Activated naive CD4-positive, alpha-beta T cell (primary cell): ENCODE results near the gene ARHGEF4.
"Not testable (repeated sequence)": the region's sequence is repeated elsewhere in the genome, so short reads cannot be mapped to it uniquely, and the experiment has no call there.

Experiments
- DNase-seq, 4 experiments: peaks; one replicate each; lab custom pipeline; 2025; lab: John Stamatoyannopoulos, UW

ARHGEF4 gene

DNA sequence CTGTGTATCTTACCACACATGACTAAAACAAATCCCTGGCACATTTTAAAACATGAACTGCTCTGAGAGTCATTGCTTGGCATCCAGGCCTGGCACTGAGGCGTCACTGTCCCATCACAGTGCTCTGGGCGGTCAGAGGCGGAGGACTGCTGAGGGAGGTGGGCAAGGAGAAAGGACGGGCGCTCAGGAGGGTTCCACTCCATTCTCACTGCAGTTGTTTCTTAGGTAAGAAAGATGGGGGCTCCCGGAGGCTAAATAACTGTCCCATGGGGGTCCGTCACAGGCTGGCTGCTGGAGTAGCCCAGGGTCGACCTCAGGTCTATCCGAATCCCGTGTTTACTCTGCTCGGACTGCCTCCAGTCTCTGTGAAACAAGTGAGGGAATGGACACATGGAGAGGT lies 139.0 kb downstream of the ARHGEF4 start:
- no peak for DNase-seq

DNA sequence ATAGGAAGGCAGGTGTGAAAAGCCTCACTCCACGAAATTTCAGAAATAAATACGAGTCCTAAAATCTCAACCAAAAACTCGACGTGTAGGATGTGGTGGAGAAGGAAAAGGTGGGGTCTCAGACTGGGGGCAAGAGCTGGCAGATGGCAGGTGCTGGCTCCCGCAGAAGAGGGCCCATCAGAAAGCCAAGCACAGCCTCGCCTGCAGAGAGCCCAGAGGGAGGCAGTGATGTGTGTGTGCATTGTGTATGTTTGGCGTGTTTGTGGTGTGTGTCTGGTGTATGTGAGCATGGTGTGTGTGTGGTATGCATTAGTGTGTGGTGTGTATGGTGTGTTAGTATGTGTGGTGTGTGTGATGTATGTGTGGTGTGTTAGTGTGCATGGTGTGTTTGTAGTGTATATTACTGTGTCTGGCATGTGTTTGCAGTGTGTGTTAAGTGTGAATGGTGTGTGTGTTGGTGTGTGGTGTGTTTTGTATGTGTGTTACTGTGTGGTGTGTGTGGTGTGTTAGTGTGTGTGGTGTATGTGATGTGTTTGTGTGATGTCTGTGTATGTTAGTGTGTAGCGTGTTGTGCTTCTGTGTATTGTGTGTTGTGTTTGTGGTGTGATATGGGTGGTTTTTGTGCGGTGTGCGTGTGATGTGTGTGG lies 140.0 kb downstream of the ARHGEF4 start:
- DNase-seq, result no peak

DNA sequence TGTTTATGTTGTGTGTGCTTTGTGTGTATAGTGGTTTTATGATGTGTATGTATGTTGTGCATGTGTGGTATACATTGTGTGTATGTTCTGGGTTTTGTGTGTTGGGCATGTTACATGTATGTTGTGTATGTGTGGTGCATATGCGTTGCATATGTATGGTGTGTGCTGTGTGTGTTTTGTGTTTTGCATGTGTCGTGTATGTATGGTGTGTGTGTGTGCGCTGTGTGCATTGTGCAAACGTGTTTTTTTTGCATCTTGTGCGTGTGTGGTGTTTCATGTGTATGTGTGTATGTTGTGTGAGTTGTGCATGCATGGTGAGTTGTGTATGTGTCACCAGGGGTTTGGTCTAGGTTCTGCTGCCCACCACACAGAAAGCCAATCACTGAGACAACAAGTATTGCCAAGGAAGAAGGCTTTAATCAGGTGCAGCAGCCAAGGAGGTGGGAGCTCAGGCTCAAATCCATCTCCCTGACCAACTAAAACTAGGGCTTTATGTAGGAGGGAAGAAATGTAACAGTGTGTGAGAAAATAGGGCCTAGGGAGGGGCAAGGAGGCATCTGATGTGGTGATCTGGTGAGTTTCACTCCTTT lies 140.8 kb downstream of the ARHGEF4 start:
- no peak for DNase-seq

DNA sequence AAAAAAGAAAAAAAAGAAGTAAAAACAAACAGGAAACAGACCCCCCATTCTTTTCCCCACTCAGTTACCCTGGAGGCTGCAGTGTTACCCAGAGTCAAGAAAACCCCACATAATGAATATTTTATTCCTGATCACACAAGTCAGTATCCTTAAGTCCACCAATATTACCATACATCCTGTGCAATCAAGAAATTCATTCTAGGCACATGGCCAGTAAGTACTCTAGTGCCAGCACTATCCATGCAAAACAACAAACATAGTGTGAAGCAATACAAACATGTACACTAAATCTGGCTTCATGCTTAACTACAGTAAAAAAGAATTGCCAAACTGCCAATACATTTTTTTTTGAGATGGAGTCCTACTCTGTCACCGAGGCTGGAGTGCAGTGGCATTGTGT lies 145.0 kb downstream of the ARHGEF4 start:
- no peak for DNase-seq

DNA sequence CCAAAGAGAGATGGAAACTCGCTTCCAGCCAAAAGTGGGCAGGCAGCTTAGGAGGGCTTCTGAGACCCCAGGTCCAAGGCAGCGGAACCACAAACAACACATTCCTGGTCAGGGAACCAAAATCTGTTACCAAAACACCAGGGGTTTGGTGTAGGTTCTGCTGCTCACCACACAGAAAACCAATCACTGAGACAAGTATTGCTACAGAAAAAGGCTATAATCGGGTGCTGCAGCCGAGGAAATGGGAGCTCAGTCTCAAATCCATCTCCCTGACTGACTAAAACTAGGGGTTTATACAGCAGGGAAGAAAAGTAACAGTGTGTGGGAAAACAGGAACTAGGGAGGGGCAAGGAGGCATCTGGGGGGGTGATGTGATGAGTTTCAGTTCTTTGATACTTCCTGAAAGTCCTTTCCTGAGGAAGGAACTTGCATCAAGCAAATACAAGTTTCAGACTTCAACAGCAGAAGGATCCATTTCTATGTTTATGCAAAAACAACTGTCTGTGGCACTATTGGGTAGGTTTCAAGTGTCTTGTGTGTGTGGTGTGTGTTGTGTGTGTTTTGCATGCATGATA lies 148.6 kb downstream of the ARHGEF4 start:
- no peak for DNase-seq

DNA sequence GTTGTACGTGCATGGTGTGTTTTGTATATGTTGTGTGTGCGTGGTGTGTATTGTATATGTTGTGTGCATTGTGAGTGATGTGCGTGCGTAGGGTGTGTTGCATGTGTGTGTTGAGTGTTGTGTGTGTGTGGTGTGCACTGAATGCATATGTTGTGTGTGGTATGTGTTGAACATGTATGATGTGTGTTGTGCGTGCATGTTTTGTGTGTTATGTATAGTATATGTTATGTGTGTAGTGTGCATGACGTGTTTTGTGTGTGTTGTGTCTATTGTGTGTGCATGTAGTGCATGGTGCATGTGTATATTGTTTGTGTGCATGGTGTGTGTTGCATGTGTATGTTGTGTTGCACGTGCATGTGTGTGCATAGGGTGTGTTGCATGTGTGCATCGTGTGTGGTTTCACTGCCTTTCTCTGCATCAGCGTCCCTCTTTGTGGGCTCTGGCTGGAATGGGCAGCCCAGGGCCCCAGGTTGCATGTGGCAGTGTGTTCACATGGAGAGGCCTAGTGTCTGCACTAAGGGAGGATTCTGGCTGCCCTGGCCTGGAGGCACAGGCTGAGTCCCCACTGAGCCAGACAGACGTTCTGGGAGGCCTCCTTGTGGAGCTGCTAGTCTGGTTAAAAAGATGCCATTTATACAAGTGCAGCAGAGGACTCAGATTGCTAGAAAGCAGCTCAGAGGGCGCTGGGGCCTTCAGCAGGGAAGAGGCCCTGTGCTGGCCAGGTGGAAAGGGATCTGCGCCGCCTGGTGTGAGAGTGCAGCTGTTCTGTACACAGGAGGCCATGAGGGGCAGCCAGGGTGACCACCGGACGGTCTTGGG lies 149.3 kb downstream of the ARHGEF4 start:
- DNase-seq, result no peak

DNA sequence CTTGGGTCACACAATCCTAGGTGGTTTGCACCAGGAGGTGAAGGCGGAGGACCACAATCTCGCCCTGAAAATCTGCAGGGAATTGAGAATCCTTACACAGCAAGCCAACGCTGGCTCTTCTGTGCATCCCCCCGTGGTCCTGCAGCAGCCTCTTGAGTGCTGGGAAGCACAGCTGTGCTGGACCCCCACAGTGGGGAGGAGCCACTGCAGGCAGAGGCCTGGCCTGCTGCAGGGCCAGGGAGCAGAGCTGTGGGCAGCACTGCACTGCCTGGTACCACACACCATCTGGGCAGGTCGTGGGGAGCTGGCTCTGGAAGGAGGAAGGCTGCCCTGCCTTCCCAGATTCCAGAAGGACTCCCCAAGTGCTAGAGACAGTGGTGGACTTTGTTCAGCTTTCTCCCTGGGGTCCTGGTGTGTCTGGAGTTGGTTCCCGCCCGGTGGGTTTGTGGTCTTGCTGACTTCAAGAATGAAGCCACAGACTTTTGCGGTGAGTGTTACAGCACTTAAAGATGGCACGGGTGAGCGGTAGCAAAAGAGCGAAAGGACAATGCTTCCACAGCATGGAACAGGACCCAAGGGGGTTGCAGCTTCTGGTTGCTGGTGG lies 150.3 kb downstream of the ARHGEF4 start:
- DNase-seq, result no peak

DNA sequence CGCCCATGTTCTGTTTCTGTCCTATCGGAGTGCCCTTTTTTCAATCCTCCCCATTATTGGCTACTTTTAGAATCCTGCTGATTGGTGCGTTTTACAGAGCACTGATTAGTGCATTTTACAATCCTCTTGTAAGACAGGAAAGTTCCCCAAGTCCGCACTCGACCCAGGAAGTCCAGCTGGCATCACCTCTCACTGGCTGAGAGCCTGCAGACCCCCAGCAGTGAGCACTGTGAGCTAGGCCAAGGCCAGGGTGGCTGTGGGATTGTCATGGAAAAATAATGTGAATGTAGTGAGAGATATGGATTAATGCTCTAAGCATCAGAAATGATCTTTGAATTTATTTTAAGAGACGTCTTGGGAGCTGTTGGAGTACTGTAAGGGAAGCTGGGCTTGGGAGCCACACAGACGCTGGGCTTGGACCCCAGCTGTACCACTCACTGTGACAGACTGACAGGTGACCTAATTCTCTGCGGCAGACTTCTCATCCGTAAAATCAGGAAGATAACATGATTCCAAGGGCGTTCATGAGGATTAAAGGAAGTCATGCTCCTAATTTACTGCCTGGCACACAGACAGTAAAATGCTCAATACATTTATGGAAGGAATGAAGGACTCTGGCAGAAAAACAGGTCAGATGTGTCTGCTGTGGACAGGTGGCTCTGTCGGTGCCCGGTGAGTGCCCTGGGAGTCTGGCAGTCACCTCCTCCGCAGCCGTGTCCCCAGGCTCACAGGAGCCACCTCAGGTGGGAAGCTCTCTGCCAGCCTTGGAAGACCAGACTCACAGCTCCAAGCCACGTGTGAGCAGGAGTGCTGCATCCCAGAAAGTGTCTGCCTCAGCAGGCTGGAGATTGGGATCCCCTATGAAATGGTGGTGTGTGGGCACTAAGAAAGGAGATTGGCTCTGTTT lies 151.1 kb downstream of the ARHGEF4 start:
- DNase-seq, result no peak

DNA sequence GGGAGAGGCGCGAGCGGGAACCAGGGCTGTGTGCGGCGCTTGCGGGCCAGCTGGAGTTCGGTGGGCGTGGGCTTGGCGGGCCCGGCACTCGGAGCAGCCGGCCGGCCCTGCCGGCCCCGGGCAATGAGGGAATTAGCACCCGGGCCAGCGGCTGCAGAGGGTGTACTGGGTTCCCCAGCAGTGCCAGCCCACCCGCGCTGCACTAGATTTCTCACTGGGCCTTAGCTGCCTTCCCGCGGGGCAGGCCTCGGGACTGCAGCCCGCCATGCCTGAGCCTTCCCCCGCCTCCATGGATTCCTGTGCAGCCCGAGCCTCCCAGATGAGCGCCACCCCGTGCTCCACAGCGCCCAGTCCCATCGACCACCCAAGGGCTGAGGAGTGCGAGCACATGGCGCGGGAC lies 154.7 kb downstream of the ARHGEF4 start:
- not testable (repeated sequence) for DNase-seq

DNA sequence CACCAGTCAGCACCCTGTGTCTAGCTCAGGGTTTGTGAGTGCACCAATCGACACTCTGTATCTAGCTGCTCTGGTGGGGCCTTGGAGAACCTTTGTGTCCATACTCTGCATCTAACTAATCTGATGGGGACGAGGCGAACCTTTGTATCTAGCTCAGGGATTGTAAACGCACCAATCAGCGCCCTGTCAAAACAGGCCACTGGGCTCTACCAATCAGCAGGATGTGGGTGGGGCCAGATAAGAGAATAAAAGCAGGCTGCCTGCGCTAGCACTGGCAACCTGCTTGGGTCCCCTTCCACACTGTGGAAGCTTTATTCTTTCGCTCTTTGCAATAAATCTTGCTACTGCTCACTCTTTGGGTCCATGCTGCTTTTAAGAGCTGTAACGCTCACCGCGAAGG lies 155.3 kb downstream of the ARHGEF4 start:
- not testable (repeated sequence) for DNase-seq

DNA sequence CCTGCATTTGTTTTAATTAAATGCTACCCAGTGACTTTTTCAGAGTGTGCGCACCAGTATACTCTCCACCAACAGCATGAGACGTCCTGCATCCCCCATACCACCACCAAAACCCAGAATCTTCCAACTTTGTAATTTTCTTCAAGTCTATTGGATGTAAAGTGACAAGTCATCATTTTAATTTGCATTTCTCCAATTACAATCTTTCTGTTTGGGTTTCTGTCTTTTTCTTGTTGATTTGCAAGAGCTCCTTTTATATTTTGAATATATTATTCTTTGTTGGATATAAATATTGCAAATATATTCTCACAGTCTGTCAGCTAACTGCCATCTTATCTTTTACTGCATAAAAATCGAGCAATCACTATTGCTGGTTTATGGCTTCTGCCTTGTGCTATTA lies 160.0 kb downstream of the ARHGEF4 start:
- no peak for DNase-seq

DNA sequence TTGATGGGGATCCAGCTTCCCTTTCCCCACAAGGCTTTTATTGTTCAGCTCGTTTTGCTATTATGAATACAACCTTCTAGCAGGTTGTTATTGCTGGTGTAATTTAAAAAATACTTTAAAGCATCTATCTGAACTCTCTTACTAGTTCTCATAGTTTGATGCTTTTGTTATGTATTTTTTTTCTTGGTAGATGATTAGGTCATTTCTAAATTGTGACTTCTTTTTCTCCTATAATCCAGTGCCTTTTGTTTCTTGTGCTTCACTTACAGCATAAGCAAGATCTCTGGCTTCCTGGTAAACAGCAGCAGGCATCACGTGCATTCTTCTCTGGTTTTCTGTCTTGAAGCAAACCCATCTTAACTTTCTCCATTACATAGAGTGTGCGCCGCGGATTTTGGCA lies 160.5 kb downstream of the ARHGEF4 start:
- DNase-seq, result no peak

DNA sequence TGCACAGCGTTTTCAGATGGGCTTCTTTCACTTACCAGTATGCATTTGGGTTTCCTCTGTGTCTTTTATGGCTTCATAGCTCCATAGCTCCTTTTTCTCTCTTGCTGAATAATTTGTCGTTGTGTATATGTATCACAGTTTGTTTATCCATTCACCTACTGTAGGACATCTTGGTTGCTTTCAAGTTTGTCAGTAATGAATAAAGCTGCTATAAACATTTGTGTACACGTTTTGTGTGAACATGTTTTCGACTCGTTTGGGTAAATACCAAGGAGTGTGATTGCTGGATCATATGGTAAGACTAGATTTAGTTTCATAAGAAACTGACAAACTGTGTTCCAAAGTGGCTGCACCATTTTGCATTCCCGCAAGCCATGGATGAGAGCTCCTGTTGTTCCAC lies 161.8 kb downstream of the ARHGEF4 start:
- no peak for DNase-seq

DNA sequence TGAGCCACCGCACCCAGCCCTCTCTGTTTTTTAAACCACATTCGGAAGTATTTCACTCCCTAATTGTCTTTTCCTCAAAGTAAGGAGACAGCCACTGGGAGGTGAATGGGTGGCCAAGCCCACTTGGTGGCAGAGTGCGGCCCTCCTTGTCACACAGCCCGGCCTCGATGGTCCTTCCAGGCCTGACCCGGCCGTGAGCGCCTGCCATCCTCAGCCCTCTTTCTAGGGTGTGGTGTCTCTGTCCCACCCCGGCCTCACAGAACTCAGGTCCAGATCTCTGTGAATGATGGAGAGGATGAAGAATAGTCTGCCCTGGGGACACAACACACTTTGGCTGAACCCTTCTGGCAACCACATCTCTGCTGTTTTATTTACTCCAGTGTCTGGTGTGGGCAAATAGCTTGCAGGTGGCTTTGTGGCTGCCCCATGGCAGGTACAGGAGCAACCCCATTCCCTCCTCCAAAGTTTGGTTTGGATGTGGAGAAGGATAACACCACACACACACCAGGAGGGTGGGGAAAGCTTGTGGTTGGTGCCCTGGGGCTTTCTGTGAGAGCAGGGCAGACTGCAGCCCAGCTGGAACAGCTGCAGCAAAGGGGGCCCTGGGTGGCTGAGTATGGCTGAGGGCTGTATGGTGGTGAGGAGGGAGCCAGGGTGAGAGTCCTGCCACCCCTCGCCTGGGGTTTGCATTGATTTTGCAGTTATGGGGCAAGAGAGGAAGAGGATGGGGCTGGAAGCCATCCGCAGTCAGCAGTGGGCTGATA lies 167.9 kb downstream of the ARHGEF4 start:
- DNase-seq, result no peak

DNA sequence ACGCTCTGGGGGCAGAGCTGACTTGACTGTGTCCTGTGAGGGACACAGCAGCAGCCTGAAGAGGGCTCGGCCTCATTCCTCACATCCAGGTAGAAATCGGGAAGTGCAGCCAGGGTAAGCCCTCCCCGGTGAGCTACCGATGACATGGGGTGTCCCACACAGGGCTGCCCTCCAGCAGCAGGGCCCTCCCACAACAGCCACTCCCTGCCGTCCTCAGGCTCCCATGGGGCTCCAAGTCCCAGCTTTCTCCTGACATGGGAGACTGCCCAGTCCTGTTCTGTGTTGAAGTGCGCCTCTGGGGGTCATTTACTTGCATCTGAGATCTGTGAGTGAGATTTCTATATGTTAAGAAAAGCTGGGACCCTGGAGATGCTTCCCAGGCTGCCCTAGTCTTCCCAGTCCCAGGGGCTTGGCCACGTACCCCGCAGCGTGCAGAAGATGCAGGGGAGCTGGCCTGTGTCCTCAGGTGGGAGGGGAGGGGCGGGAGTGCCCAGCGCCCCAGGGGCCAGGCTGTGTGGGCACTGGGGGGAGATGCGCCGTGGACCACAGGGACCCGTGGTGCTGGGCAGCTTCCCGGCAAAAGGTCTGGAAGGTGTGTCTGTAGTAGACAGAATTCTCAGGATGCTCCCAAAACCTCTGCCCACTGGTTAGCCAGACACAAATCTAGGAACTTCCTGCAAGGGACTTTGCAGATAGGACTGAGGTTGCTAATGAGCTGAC lies 168.7 kb downstream of the ARHGEF4 start:
- no peak for DNase-seq

DNA sequence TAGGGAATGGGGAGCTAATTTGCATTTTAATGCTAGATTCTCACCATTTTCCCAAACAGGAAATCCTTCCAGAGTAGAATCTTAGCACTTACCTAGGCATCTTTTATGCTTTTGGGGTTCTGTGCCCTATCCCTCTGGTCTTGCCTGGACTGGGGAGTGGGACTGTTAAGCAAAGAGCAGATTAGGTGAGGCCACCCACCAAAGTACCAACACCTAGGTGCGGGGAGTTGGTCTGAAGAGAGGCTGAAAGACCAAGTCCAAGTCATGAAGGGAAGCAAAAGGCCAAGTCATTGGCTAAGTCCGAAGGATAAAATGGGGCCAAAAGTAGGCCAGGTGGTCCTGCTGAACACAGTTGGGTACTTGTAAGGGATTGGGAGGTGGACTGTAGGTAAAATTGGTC lies 169.8 kb downstream of the ARHGEF4 start:
- DNase-seq, result no peak

DNA sequence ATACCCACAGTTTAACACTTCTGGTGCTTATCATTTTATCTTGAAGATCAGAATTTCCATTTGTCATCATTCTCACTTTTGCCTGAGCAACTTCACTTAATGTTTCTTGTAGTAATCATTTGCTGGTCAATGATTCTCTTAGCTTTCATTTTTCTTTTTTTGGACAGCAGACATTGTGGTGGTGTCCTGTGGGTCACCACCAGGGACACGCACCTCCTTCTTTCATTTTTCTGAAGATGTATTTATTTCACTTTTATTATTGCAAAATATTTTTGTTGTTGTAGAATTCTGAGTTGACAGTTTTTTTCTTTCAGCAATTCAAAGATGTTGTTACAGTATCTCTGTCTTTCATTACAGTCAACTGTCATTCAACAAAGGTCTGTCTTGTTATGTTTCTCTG lies 172.3 kb downstream of the ARHGEF4 start:
- DNase-seq, result no peak

DNA sequence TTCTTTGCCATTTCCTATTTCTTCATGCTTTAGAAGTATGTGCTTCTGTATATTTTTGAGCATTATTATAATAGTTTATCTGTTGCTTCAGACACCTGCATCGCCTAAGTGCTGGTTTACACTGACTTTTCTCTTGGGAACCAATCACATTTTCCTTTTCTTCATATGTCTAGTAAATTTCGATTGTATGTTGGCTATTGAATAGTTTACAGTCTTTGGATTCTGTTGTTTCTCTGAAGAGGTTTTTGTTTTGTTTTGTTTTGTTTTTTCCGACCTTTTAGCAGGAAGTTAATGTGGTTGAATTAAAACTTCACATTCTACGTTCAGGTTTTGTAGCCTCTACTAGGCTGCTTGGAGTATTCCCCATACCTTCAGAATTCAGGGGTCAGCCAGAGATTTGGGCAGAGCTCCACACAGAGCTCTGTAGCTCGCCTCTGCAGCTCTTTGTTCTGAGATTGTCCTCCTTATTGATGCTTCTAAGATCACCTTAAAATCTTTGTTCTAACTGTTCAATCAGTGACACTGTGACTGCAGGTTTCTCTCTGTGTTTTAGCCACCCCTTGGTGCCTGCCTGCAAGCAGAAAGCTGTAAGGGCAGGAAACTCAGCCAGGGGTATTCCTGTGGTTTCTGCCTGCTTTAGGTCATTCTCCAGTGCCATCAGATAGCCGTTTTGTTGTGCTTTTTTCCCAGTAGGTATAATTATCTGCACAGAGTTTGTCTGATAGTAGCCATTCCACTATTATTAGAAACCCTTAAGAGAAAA lies 173.2 kb downstream of the ARHGEF4 start:
- no peak for DNase-seq

DNA sequence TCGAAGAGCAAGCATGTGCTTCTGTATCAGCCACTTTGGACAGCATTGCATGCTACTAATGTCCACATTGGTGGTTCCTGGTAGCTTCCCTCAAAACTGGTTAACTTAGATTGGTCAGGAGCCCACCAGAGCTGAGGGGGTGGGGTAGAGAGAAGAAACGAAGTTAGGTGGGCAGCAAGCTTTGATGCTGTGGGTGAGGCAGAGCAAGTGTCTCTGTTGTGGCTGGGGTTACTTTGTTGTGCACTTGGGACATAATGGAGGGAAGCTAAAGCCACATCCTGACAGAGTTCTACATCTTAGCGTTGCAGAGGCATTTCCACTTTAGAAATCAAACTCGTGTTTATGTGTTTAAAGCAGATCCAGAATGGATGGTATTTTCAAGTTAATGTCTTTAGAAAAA lies 173.9 kb downstream of the ARHGEF4 start:
- no peak for DNase-seq
